Fibroblast of pulmonary artery (primary cell): ENCODE measurements around the gene AMZ1.

ENCODE experiments used
- DNase-seq: peaks from one replicate; pipeline ENCODE4 v3.0.0-alpha.2; 2010; ENCODE audit warnings: low read depth
- H3K4me3 ChIP-seq: replicated peaks from 2 replicates; pipeline ENCODE4 v1.5.1; 2011; ENCODE audit warnings: low read depth, mild to moderate bottlenecking, control low read depth, low read length, moderate library complexity
- TF ChIP-seq, protein P1 (sequence below): IDR thresholded peaks from 2 replicates; pipeline ENCODE4 v1.5.1; 2011; ENCODE audit warnings: mild to moderate bottlenecking, control low read depth, low read length, inconsistent platforms; ENCODE audit errors: missing control alignments

The AMZ1 gene

DNA sequence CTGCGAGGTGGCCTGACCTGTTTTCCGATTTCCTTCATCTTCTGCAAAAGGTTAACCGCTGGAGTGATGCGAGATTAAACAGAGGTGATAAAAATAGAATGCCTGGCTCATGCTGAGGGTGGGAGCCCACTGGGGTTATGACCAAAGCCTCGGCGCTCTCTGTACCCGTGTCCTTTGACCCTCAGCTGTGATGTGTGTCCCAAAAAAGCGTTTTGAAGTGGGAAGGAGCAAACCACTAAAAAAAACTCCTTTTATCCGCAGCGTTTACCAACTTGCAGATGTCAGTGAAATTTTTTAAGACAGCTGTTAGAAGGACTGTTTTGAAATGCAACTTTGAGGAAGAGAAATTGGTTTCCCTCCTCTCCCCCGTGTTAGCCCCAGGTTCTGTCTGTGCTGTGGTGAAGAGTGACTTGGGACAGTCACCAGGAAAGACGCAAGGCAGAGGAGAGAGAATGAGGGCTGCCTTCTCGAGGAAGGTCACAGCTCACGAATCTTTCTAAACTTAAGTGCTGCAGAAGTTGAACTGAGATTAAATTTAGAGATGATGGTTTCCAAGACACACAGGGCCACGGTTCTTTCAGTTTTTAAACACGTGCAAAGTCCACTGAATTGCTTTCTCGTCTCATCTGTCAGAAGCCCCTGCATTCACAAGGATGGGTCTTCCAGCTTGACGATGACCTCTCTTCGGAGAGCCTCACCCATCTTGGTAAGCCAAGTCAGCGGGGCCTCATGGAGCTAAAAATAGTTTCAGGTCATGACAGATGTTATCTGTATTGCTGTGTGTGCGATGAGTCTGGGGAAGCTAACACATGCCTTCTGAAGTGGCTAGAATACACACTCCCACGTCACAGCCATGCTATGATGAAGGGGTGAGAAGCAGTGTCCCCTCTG lies 27.6 kb downstream of the AMZ1 start:
- TF ChIP-seq, protein P1, sequence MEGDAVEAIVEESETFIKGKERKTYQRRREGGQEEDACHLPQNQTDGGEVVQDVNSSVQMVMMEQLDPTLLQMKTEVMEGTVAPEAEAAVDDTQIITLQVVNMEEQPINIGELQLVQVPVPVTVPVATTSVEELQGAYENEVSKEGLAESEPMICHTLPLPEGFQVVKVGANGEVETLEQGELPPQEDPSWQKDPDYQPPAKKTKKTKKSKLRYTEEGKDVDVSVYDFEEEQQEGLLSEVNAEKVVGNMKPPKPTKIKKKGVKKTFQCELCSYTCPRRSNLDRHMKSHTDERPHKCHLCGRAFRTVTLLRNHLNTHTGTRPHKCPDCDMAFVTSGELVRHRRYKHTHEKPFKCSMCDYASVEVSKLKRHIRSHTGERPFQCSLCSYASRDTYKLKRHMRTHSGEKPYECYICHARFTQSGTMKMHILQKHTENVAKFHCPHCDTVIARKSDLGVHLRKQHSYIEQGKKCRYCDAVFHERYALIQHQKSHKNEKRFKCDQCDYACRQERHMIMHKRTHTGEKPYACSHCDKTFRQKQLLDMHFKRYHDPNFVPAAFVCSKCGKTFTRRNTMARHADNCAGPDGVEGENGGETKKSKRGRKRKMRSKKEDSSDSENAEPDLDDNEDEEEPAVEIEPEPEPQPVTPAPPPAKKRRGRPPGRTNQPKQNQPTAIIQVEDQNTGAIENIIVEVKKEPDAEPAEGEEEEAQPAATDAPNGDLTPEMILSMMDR = no peak
- no peak overlapping the region for H3K4me3 ChIP-seq
- DNase-seq = no peak

DNA sequence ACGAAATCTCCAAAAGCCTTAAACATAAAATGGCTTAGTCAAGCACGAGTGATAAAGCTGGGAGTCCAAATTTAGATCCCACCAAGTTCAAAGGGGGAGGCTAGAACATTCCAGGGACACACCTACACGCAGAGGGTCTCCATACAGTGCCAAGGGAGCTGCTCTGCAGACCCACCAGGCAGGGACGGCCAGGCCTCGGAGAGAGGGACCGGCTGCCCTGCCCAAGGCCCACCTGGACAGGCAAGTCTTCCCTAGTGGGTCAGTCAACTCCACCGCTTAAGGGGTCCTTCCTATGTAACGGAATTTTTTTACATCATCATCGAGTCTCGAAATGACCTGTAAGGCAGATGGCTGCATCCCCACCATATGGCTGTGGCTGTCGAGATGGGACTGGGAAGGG lies 28.5 kb downstream of the AMZ1 start:
- no peak for DNase-seq
- TF ChIP-seq, protein P1 = no peak

DNA sequence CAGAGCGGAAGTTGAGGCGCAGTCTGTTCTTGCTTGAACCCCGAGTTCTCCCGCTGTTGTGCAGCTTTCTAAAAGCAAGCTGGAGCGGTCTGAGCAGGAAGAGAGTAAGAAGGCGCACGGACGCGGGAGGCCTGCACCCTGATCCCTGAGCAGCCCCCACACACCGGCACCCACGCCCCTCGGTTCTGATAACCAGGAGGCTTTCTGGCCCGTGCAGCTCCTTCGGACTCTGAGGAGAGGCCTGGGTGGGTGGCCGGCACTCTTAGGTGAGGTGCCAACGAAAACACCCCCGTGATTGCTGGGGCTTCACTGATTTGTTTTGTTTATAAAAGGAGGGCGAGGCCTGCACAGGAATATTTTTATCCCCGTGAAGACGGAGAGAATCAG lies 28.9 kb downstream of the AMZ1 start:
- H3K4me3 ChIP-seq = no peak overlapping the region
- TF ChIP-seq, protein P1 = no peak
- DNase-seq = no peak

More for the DNA sequence above, 28.5 kb downstream of the AMZ1 start:
- no peak overlapping the region for H3K4me3 ChIP-seq

DNA sequence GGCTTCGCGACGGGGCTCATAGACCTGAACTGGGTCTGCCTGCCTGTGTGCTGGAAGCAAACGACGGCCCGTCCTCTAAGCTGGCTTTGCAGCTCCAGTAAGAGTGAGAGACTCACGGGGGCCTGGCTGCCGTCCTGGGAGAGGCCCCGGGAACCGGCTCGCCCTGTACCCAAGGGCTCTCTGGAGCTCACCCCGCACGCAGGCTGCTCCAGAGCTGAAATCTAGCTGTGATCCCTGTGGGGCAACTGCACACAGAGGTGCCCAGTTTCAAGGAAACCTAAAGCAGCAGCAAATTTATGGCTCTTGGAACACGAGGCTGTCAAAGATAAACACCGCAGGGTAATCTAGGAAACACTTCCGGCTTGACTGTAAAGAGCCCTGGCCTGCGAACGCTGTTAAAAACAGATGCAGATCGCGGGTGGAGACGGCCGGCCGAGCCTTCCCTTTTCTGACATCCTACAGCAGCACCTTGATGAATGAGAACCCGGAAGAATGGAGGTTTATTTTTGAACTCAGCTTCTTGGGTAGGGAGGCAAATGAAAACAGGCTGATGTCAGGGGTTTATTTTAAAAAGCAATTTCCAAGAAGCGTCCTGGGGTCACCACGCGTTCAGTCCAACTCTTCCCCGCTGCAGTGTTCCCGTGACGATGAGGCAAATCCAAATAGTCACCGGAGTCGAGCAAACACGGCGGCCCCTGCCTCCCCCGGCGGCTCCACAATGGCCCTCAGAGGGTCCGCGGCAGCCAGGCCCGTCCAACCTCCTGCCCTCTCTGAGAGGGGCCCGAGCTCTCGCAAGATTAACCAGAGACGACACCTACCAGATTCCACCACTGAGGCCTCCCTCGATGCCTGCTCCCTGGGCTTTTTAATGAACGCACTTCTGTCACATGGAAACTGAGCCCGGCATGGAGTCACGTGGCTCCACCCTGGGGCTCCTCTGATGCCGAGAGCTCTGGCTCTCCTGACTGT lies 29.6 kb downstream of the AMZ1 start:
- peak; percentile 68 for DNase-seq

DNA sequence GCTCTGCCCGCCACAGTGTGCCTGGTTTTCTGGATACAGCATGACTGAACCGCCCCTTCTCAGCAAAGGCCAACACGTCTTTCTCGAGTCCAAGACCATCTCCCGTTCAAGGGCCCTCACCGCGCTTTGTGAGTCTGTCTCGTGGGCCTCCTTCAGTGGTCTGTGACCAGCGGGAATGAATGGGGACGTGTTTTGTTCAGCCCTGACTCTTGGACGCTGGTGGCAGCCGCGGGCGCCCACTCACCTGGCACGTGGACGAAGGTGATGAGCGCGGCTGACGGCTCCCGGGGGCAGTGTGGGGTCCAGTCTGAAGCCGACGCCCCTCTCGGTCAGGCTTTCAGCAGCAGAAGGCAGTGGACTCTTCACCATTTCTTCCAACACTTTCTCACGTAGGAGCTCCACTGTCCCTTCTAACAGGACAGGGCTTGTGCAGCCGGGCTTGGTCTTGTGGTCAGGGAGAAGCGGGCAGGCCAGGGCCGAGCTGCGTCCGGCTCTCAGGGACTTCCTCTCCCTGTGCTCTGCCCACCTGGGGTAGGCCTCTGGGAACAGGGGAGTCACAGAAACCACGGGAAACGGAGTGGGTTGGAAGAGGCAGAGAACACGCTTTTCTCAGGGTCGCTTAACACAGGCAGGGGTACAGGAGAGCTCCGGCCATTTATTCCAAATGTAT lies 30.4 kb downstream of the AMZ1 start:
- H3K4me3 ChIP-seq = no peak overlapping the region
- TF ChIP-seq, protein P1 = no peak
- DNase-seq = no peak

More for the DNA sequence above, 29.6 kb downstream of the AMZ1 start:
- no peak overlapping the region for H3K4me3 ChIP-seq
- TF ChIP-seq, protein P1 = no peak

DNA sequence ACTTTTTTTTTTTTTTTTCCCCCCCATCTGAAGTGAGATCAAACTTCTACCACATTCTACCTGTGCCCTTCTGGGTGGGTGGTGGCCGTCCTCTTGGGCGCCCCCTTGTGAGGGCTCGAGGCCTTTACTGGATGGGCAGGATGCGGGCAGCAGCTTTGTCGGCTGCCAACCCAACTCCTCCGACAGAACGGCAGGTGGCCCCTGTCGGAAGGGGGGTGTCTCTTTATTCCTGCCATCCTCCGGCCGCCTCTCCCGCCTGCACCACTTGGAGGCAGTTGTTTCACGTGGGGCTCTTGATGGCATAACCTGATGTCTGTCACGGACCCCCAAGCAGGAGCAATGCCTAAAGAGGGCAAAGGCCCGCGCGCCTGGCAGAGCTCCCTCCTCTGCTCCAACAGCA lies 31.0 kb downstream of the AMZ1 start:
- H3K4me3 ChIP-seq = no peak overlapping the region
- TF ChIP-seq, protein P1 = peak; percentile 9
- DNase-seq = no peak
